SK-N-SH (cell line): ENCODE results near the gene JPH2. TPM values are rescaled to one million over a fixed set of nuclear protein-coding genes. Genes with fewer than 3 reads are reported as not detected.

Experiments used
- CTCF ChIA-PET: fragments of 300-600, 350-600 bp; formaldehyde crosslinking; extraction: SDS; loops from one replicate; lab custom pipeline; 2021; lab: Yijun Ruan, JAX
- POLR2A ChIA-PET: fragments of 350-600 bp; sonication (Branson Sonifier 250); formaldehyde crosslinking; extraction: SDS; loops from one replicate; lab custom pipeline; 2020; ENCODE audit warnings: antibody characterized with exemption, inconsistent platforms; lab: Yijun Ruan, JAX
- DNase-seq: peaks from one replicate; pipeline ENCODE4 v3.0.0; 2012
- H2AFZ ChIP-seq: fragments of 200-600 bp; sonication (generic); 2 replicates; pipeline ENCODE4 v1.8.1; 2016; ENCODE audit warnings: antibody characterized with exemption, mild to moderate bottlenecking, low read depth
- H3F3A ChIP-seq: fragments of 200-600 bp; sonication (generic); replicated peaks from 2 replicates; pipeline ENCODE3; 2016; ENCODE audit warnings: antibody characterized with exemption, mild to moderate bottlenecking; ENCODE audit not compliant: insufficient read depth
- H3K27ac ChIP-seq, 2 experiments: fragments of 200-500 bp in 1 of 2; fragments of 200-600 bp in 1 of 2; sonication (Bioruptor generic) in 1 of 2; sonication (generic), shearing (Covaris generic) in 1 of 2; 2 replicates each; pipeline versions ENCODE4 v1.5.1 to v1.6.1; 2014 to 2016; ENCODE audit warnings: low read depth in 2 of 2, inconsistent platforms in 1 of 2, low read length in 1 of 2, mild to moderate bottlenecking in 1 of 2, mixed read lengths in 1 of 2
- H3K27me3 ChIP-seq: fragments of 200-600 bp; sonication (generic), shearing (Covaris generic); 2 replicates; pipeline ENCODE4 v1.6.1; 2016; ENCODE audit warnings: mixed run types; ENCODE audit not compliant: insufficient read depth
- H3K36me3 ChIP-seq, 2 experiments: fragments of 200-500 bp in 1 of 2; fragments of 200-600 bp in 1 of 2; sonication (Bioruptor generic) in 1 of 2; sonication (generic) in 1 of 2; replicated peaks in 1 of 2; 2 replicates each; pipeline versions ENCODE3 to v1.5.1; 2014 to 2016; ENCODE audit warnings: low read length in 1 of 2, mild to moderate bottlenecking in 1 of 2; ENCODE audit not compliant: insufficient read depth in 2 of 2, control insufficient read depth in 1 of 2
- H3K4me1 ChIP-seq, 2 experiments: fragments of 200-500 bp in 1 of 2; fragments of 200-600 bp in 1 of 2; sonication (Bioruptor generic) in 1 of 2; sonication (generic), shearing (Covaris generic) in 1 of 2; 2 replicates each; pipeline versions ENCODE4 v1.5.1 to v1.6.1; 2014 to 2016; ENCODE audit warnings: low read depth in 1 of 2, low read length in 1 of 2, mixed run types in 1 of 2; ENCODE audit not compliant: insufficient read depth in 2 of 2, control insufficient read depth in 1 of 2
- H3K4me2 ChIP-seq: fragments of 200-600 bp; sonication (generic), shearing (Covaris generic); 2 replicates; pipeline ENCODE4 v1.6.1; 2017; ENCODE audit warnings: mixed run types
- H3K4me3 ChIP-seq, 2 experiments: fragments of 200-500 bp in 1 of 2; fragments of 200-600 bp in 1 of 2; sonication (Bioruptor generic) in 1 of 2; sonication (generic), shearing (Covaris generic) in 1 of 2; 2 replicates each; pipeline versions ENCODE4 v1.5.1 to v1.8.1; 2014 to 2016; ENCODE audit warnings: low read depth in 2 of 2, inconsistent platforms in 1 of 2, low read length in 1 of 2, mild to moderate bottlenecking in 1 of 2, mixed read lengths in 1 of 2, moderate library complexity in 1 of 2
- H3K79me2 ChIP-seq: fragments of 200-600 bp; sonication (generic); 2 replicates; pipeline ENCODE4 v1.8.1; 2017; ENCODE audit warnings: mild to moderate bottlenecking; ENCODE audit not compliant: insufficient read depth
- H3K9ac ChIP-seq: fragments of 200-600 bp; sonication (generic); 2 replicates; pipeline ENCODE4 v1.6.1; 2017; ENCODE audit warnings: mixed run types
- H3K9me2 ChIP-seq: fragments of 200-600 bp; sonication (generic); 2 replicates; pipeline ENCODE4 v1.6.1; 2017; ENCODE audit warnings: mixed run types
- H3K9me3 ChIP-seq: fragments of 200-600 bp; sonication (generic); 2 replicates; pipeline ENCODE4 v1.6.1; 2017; ENCODE audit warnings: mixed run types, mild to moderate bottlenecking, moderate library complexity
- H4K20me1 ChIP-seq: fragments of 200-600 bp; sonication (generic); 2 replicates; pipeline ENCODE4 v1.6.1; 2017; ENCODE audit warnings: mild to moderate bottlenecking, mixed run types; ENCODE audit not compliant: insufficient read depth
- ELF1 ChIP-seq: IDR thresholded peaks from 2 replicates; pipeline ENCODE4 v1.4.0; 2012
- EP300 ChIP-seq, 2 experiments: IDR thresholded peaks; 2 replicates each; pipeline versions ENCODE4 v1.4.0 to v1.6.1; 2012; ENCODE audit warnings: borderline replicate concordance in 1 of 2, low read depth in 1 of 2, low read length in 1 of 2
- EZH2phosphoT487 ChIP-seq: fragments of 200-600 bp; sonication (generic); IDR thresholded peaks from 2 replicates; pipeline ENCODE4 v1.6.1; 2017; ENCODE audit warnings: low read depth, mixed run types, mild to moderate bottlenecking, antibody characterized with exemption, moderate library complexity, borderline replicate concordance
- FOXM1 ChIP-seq: IDR thresholded peaks from 2 replicates; pipeline ENCODE4 v1.4.0; 2012; ENCODE audit warnings: low read depth, mild to moderate bottlenecking
- GATA2 ChIP-seq: sonication (generic); formaldehyde crosslinking; IDR thresholded peaks from 2 replicates; pipeline ENCODE4 v1.5.0; 2020; ENCODE audit warnings: mild to moderate bottlenecking, missing genetic modification reagents
- JUND ChIP-seq: IDR thresholded peaks from 2 replicates; pipeline ENCODE4 v1.4.0; 2012
- MXI1 ChIP-seq: IDR thresholded peaks from 2 replicates; pipeline ENCODE4 v1.6.1; 2012; ENCODE audit warnings: mild to moderate bottlenecking, low read depth, low read length, improper control_type of control experiment
- PBX3 ChIP-seq: IDR thresholded peaks from 2 replicates; pipeline ENCODE4; 2012
- POLR2AphosphoS5 ChIP-seq: IDR thresholded peaks from 2 replicates; pipeline ENCODE4 v1.6.1; 2012; ENCODE audit warnings: low read depth, low read length
- RCOR1 ChIP-seq: fragments of 150-350 bp; IDR thresholded peaks from 2 replicates; pipeline ENCODE4 v1.6.1; 2017; ENCODE audit warnings: antibody characterized with exemption, low read length
- SMC3 ChIP-seq: IDR thresholded peaks from 2 replicates; pipeline ENCODE4 v1.6.1; 2012; ENCODE audit warnings: low read depth, low read length, improper control_type of control experiment
- TCF12 ChIP-seq: IDR thresholded peaks from 2 replicates; pipeline ENCODE4 v1.4.0; 2012
- TEAD4 ChIP-seq: IDR thresholded peaks from 2 replicates; pipeline ENCODE4 v1.4.0; 2012; ENCODE audit warnings: mild to moderate bottlenecking, borderline replicate concordance; ENCODE audit not compliant: insufficient read depth
- WGBS: methylation state at CpG from one replicate; pipeline ENCODE4 v1.1.6; 2017; ENCODE audit warnings: low lambda C conversion rate; 5-methylcytosine and 5-hydroxymethylcytosine counted together
- polyA plus RNA-seq, 3 experiments: library from polyadenylated mRNA; depleted of rRNA; stranded (reverse); fragments of >200 nt; gene quantifications; 2 replicates each; pipeline ENCODE4 v1.2.3, GENCODE V29; 2012
- TF ChIP-seq, protein P1 (sequence below): fragments of 150-350 bp; IDR thresholded peaks from 2 replicates; pipeline ENCODE4 v1.6.1; 2016; ENCODE audit warnings: mild to moderate bottlenecking, low read depth, low read length
- TF ChIP-seq, protein P2 (sequence below): fragments of 200-600 bp; sonication (generic); IDR thresholded peaks from 2 replicates; pipeline ENCODE4 v1.6.1; 2017; ENCODE audit warnings: antibody characterized with exemption, mild to moderate bottlenecking, moderate library complexity

The JPH2 gene
- polyA plus RNA-seq, 1 of the 3 experiments (the other 2 are of a cell fraction), result 0.67 TPM

DNA sequence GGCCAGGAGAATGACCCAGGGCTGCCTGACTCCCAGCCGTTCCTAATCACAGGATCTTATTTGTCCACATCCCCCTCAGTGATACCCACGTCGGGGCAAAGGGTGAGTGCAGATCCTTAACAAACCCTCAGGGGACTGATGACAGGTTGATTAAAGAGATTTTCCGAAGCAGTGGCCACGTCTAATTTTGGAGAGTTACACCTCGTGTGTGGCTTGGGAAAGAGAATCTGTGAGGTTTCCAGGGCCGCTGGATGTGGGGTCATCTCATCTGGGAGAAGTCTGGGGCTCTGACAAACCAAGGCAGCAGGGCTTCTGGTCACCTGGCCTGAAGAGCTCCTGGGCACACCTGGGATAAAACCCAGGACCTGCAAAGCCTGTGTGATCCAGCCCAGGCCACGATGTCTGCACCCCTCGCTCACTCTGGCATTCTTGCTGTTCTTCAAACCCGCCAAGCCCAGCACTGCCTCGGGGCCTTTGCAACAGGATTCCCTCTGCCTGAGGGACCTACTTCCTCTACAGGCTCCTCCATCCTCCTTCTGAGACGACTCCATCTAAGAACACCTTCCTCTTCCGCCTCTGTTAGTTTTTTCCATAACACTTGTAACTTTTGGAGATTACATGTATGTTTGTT, 4.7 kb downstream of the JPH2 start (continued):
- no peak for TF ChIP-seq PBX3
- TF ChIP-seq, all 33 proteins: peak for 0

DNA sequence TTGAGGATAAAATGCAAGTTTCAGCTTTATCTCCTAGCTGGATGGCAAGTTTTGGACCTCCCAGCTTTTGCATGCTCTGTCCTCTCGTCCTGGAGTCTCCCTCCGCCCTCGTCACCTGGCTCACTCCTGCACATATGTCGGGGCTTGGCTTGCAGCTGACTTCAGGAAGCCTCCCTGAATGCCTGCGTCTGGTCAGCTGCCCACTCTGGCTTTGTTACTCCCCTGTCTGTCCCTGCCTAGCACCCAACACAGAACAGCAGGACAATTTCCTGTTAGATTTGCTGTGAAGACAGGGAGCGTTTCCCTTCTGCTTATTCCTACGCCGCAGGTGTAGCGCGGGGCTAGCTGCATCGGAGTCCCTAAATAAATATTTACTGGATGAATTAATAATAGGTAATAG, 5.4 kb downstream of the JPH2 start:
- no peaks in the 10 kb centered on the region for H4K20me1 ChIP-seq
- DNase-seq, result no peak
- ChIA-PET CTCF (interaction anchor here (6.9 to 19.9 kb wide), 2 partner anchors 8 to 69 kb away, joined by 54 to 618 read pairs; no protein-coding TSS in a partner anchor), POLR2A (no interaction called here)
- H3K27me3 ChIP-seq, result no peaks in the 10 kb centered on the region
- no peaks in the 10 kb centered on the region for H3K36me3 ChIP-seq
- H3K4me1 ChIP-seq, result peaks cover 4 to 6% of the 10 kb centered on the region in 2 experiments; a peak in 1 of 4 replicates
- no peak overlapping the region for H3K27ac ChIP-seq
- no peak for TF ChIP-seq EP300 (IDR thresholded peaks at IDR 0.05; ENCODE audit: borderline replicate concordance in 1 of 2, low read depth in 1 of 2, low read length in 1 of 2)
- TF ChIP-seq ELF1, result no peak
- no peak overlapping the region for H3K4me3 ChIP-seq
- H3K9me2 ChIP-seq, result no peaks in the 10 kb centered on the region
- H3K9ac ChIP-seq, result no peak overlapping the region
- H3K4me2 ChIP-seq, result no peak overlapping the region
- H3K79me2 ChIP-seq, result no peaks in the 10 kb centered on the region
- no peaks in the 10 kb centered on the region for H3F3A ChIP-seq
- no peak overlapping the region for H2AFZ ChIP-seq
- no peaks in the 10 kb centered on the region for H3K9me3 ChIP-seq
- 96% methylated on average over 11 of the region's 11 CpGs for WGBS

- DNase-seq, result no peak
- Histone ChIP-seq H3K36me3 (no peaks in the 10 kb centered on the region), H3K4me1 (peaks cover 3 to 5% of the 10 kb centered on the region in 2 experiments; a peak in 1 of 4 replicates), H3K27me3 (no peaks in the 10 kb centered on the region), H2AFZ (no peak overlapping the region), H3F3A (no peaks in the 10 kb centered on the region), H3K9me2 (no peaks in the 10 kb centered on the region), H3K9ac (no peak overlapping the region), H3K9me3 (no peaks in the 10 kb centered on the region), H3K4me2 (no peak overlapping the region), H3K79me2 (no peaks in the 10 kb centered on the region), H4K20me1 (no peaks in the 10 kb centered on the region), H3K27ac (no peak overlapping the region), H3K4me3 (no peak overlapping the region)
- CTCF ChIA-PET, result interaction anchor here (6.9 to 19.9 kb wide), 2 partner anchors 9 to 68 kb away, joined by 54 to 618 read pairs; no protein-coding TSS in a partner anchor
- WGBS, result 85% methylated on average over 9 of the region's 9 CpGs
- POLR2A ChIA-PET, result no interaction called here
- no peak for TF ChIP-seq TEAD4
- TF ChIP-seq RCOR1, result no peak
- TF ChIP-seq FOXM1, result no peak
- TF ChIP-seq GATA2, result no peak
- TF ChIP-seq, protein P1, sequence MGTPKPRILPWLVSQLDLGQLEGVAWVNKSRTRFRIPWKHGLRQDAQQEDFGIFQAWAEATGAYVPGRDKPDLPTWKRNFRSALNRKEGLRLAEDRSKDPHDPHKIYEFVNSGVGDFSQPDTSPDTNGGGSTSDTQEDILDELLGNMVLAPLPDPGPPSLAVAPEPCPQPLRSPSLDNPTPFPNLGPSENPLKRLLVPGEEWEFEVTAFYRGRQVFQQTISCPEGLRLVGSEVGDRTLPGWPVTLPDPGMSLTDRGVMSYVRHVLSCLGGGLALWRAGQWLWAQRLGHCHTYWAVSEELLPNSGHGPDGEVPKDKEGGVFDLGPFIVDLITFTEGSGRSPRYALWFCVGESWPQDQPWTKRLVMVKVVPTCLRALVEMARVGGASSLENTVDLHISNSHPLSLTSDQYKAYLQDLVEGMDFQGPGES, result no peak
- TF ChIP-seq MXI1, result no peak
- no peak for TF ChIP-seq TCF12
- TF ChIP-seq SMC3, result no peak
- no peak for TF ChIP-seq POLR2AphosphoS5
- TF ChIP-seq, protein P2, sequence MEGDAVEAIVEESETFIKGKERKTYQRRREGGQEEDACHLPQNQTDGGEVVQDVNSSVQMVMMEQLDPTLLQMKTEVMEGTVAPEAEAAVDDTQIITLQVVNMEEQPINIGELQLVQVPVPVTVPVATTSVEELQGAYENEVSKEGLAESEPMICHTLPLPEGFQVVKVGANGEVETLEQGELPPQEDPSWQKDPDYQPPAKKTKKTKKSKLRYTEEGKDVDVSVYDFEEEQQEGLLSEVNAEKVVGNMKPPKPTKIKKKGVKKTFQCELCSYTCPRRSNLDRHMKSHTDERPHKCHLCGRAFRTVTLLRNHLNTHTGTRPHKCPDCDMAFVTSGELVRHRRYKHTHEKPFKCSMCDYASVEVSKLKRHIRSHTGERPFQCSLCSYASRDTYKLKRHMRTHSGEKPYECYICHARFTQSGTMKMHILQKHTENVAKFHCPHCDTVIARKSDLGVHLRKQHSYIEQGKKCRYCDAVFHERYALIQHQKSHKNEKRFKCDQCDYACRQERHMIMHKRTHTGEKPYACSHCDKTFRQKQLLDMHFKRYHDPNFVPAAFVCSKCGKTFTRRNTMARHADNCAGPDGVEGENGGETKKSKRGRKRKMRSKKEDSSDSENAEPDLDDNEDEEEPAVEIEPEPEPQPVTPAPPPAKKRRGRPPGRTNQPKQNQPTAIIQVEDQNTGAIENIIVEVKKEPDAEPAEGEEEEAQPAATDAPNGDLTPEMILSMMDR, result no peak
- no peak for TF ChIP-seq JUND
- TF ChIP-seq EZH2phosphoT487, result no peak
These were observed 6.2 kb downstream of the JPH2 start for GRCh38 chr20:44180814-44181213.
